Fibroblast of villous mesenchyme (primary cell): ENCODE measurements around the gene RFTN2. TPM values are rescaled to one million over a fixed set of nuclear protein-coding genes. Genes with fewer than 3 reads are reported as not detected.

Experiments
- DNase-seq: peaks from one replicate; pipeline ENCODE4 v3.0.0-alpha.2; 2010; ENCODE audit warnings: low read depth
- H3K4me3 ChIP-seq: 2 replicates; pipeline ENCODE4 v1.5.1; 2011; ENCODE audit warnings: low read depth, mild to moderate bottlenecking, low read length
- CTCF ChIP-seq: IDR thresholded peaks from 2 replicates; pipeline ENCODE4 v1.5.1; 2012; ENCODE audit warnings: low read depth, mild to moderate bottlenecking, low read length; ENCODE audit not compliant: insufficient read depth
- total RNA-seq: library from RNA; depleted of rRNA; stranded (reverse); fragments of >200 nt; gene quantifications from 2 replicates; pipeline ENCODE4 v1.2.3, GENCODE V29; 2012

RFTN2 gene
- total RNA-seq, 1 donor: 4.7 TPM

- no peak for DNase-seq
- peak overlapping the region; percentile 53 for H3K4me3 ChIP-seq
- TF ChIP-seq CTCF: no peak
Observed at GRCh38 chr2:197674060-197674459, 1.3 kb downstream of the RFTN2 start.

- no peak for TF ChIP-seq CTCF
- no peak overlapping the region for H3K4me3 ChIP-seq
- DNase-seq: no peak
Observed at GRCh38 chr2:197673606-197674005, 1.8 kb downstream of the RFTN2 start.

- H3K4me3 ChIP-seq: no peak overlapping the region
- TF ChIP-seq CTCF: no peak
Observed at GRCh38 chr2:197673106-197673505, 2.3 kb downstream of the RFTN2 start.

GRCh38 chr2:197672371-197672893 is 3.0 kb downstream of the RFTN2 start:
- no peak for DNase-seq
- no peak for TF ChIP-seq CTCF
- no peak overlapping the region for H3K4me3 ChIP-seq

More at GRCh38 chr2:197673106-197673505, 2.3 kb downstream of the RFTN2 start:
- no peak for DNase-seq

GRCh38 chr2:197669077-197669476 is 6.3 kb downstream of the RFTN2 start:
- no peak for DNase-seq
- no peak overlapping the region for H3K4me3 ChIP-seq
- TF ChIP-seq CTCF: no peak

GRCh38 chr2:197668296-197668695 is 7.1 kb downstream of the RFTN2 start:
- no peak for TF ChIP-seq CTCF
- H3K4me3 ChIP-seq: no peak overlapping the region
- no peak for DNase-seq

GRCh38 chr2:197666277-197666676 is 9.1 kb downstream of the RFTN2 start:
- H3K4me3 ChIP-seq: no peak overlapping the region
- DNase-seq: no peak
- no peak for TF ChIP-seq CTCF
